Upper lobe of right lung (tissue), 1 donor: ENCODE data around the gene FBF1. TPM values are rescaled to one million over a fixed set of nuclear protein-coding genes. Genes with fewer than 3 reads are reported as not detected.
"Not testable (repeated sequence)": the region's sequence is repeated elsewhere in the genome, so short reads cannot be mapped to it uniquely, and the experiment has no call there.

Source experiments
- ATAC-seq: fragments of 200-7000 bp; cut with Tn5 transposase; one replicate; pipeline ENCODE4 v1.9.1; 2020; ENCODE audit warnings: mild to moderate bottlenecking, moderate library complexity
- DNase-seq: peaks from one replicate; pipeline ENCODE4 v3.0.0-alpha.2; 2020
- H3K27ac ChIP-seq: fragments of 200-600 bp; one replicate; pipeline ENCODE4 v1.8.0; 2022
- H3K27me3 ChIP-seq: fragments of 200-600 bp; one replicate; pipeline ENCODE4 v1.8.0; 2022; ENCODE audit warnings: mild to moderate bottlenecking
- H3K36me3 ChIP-seq: fragments of 200-600 bp; one replicate; pipeline ENCODE4 v1.8.0; 2022
- H3K4me1 ChIP-seq: fragments of 200-600 bp; one replicate; pipeline ENCODE4 v1.8.0; 2022
- H3K4me3 ChIP-seq: fragments of 200-600 bp; one replicate; pipeline ENCODE4 v1.8.0; 2022; ENCODE audit warnings: mild to moderate bottlenecking
- H3K9me3 ChIP-seq: fragments of 200-600 bp; one replicate; pipeline ENCODE4 v1.8.0; 2022
- CTCF ChIP-seq: fragments of 200-600 bp; IDR thresholded peaks from one replicate; pipeline ENCODE4 v1.8.0; 2022; ENCODE audit warnings: antibody characterized with exemption
- intact Hi-C: fragments of 100-400 bp; cut with DNase I; formaldehyde crosslinking; loops from one replicate; pipeline ENCODE4 v1.11.0; 2022
- total RNA-seq: library from RNA; stranded (reverse); fragmentation: NEBNext Ultra II Directional; extraction: Animal tissue kit (Norgen Biotek cat#: 25700); gene quantifications from one replicate; pipeline ENCODE4 v1.2.1, GENCODE V29; 2021
- donor health status: DM: no; HTN: yes; CAD: no; lungs with severe emphysema.

The FBF1 gene
- total RNA-seq, 1 donor from 2014 or later = 11.3 TPM

DNA sequence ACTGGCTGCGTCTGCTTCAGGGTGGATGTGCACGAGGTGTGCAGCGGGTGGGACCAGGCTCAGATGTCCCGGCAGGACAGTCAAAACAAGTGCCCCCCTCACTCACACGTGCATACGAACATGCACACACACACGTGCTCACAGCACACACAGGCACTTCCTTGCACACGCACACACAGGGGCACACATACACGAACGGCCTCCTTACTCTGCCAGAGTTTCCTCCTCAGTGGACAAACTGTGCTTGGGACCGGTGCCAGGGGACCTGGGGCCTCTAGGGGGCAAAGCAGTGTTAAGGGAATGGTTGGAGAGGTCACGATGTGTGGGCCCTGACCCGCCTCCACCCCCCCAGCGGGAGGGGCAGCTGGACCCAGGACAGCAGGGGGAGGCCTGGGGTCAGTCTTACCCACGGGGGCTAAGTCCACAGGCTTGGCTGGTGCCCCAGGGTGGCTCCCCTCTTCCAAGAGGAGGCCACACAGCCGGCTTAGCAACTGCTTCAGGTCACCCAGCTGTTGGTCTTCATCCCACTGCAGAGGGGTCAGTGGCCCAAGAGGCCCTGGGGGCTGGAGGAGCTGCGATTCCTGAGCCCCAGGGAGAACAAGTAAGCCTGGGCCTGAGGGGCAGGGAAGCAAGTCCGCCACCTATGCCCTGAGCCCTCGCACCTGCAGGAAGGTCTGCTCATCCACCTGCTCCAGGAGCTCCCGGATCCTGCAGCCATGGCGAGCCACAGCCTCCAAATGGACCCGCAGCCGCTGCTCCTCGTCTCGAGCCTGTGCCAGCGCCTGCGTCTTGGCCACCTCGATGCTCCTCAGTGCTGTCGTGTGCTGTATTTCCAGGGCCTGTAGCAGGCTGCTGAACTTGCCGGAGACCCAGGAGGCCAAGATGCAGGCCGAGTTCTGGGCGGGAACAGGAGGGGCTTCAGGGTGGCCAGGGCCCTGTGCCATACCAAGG lies 49.0 kb downstream of the FBF1 start:
- Histone ChIP-seq H3K4me1 (peaks cover 13% of the 10 kb centered on the region), H3K9me3 (no peaks in the 10 kb centered on the region), H3K36me3 (peaks cover 30% of the 10 kb centered on the region), H3K27ac (no peak overlapping the region), H3K4me3 (no peak overlapping the region), H3K27me3 (no peaks in the 10 kb centered on the region)
- DNase-seq (peak; percentile 64), ATAC-seq (no peak)
- intact Hi-C loops = no loop called here
- no peak for TF ChIP-seq CTCF

GRCh38 chr17:75891022-75891604 lies 49.7 kb downstream of the FBF1 start:
- DNase-seq = peak; percentile 63
- intact Hi-C loops = no loop called here
- no peaks in the 10 kb centered on the region for H3K9me3 ChIP-seq
- TF ChIP-seq CTCF = no peak
- H3K36me3 ChIP-seq = peaks cover 30% of the 10 kb centered on the region
- H3K4me3 ChIP-seq = no peak overlapping the region
- peaks cover 13% of the 10 kb centered on the region for H3K4me1 ChIP-seq
- no peak overlapping the region for H3K27ac ChIP-seq
- no peaks in the 10 kb centered on the region for H3K27me3 ChIP-seq
- ATAC-seq = no peak

DNA sequence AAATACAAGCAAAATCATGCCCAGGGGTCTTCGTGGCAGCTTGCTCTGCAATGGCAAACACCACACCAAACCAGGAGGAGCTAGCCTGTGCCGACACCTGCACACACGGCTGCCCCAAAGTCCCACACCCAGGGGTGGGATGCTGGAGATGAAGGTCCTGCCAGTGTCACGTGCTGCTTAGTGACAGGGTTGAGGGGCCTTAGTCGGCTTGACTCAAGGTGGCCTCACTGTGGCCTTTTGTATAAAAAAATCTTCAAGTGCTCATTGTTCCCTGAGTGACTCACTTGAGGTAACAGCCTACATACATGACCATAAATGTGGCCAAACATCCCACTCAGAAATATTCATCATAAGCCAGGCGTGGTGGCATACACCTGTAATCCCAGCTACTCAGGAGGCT lies 51.4 kb downstream of the FBF1 start:
- no peak for TF ChIP-seq CTCF
- intact Hi-C loops = no loop called here
- H3K9me3 ChIP-seq = no peaks in the 10 kb centered on the region
- ATAC-seq (no peak), DNase-seq (no peak)
- H3K4me3 ChIP-seq = no peak overlapping the region
- H3K27me3 ChIP-seq = no peaks in the 10 kb centered on the region
- peaks cover 30% of the 10 kb centered on the region for H3K36me3 ChIP-seq
- H3K27ac ChIP-seq = no peak overlapping the region
- no peaks in the 10 kb centered on the region for H3K4me1 ChIP-seq

- Histone ChIP-seq H3K27ac (no peak overlapping the region), H3K4me1 (no peaks in the 10 kb centered on the region), H3K27me3 (no peaks in the 10 kb centered on the region), H3K4me3 (no peak overlapping the region), H3K9me3 (no peaks in the 10 kb centered on the region), H3K36me3 (peaks cover 30% of the 10 kb centered on the region)
- DNase-seq = no peak
- no peak for ATAC-seq
- intact Hi-C loops = no loop called here
- no peak for TF ChIP-seq CTCF
Observed at GRCh38 chr17:75888484-75888883, 52.4 kb downstream of the FBF1 start.

DNA sequence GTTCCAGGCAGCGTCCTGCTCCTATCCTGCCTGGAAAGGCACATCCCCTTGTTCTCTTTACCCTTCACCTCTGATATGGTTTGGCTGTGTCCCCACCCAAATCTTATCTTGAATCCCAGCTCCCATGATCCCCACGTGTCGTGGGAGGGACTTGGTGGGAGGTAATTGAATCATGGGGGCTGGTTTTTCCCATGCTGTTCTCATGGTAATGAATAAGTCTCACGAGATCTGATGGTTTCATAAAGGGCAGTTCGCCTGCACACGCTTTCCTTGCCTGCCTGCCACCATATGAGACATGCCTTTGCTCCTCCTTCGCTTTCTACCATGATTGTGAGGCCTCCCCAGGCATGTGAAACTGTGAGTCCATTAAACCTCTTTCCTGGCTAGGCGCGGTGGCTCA lies 55.0 kb downstream of the FBF1 start:
- H3K27ac ChIP-seq, H3K4me1 ChIP-seq, H3K4me3 ChIP-seq, H3K27me3 ChIP-seq, H3K9me3 ChIP-seq, ATAC-seq, intact Hi-C loops, DNase-seq: not testable (repeated sequence)
- peaks cover 16% of the 10 kb centered on the region for H3K36me3 ChIP-seq

DNA sequence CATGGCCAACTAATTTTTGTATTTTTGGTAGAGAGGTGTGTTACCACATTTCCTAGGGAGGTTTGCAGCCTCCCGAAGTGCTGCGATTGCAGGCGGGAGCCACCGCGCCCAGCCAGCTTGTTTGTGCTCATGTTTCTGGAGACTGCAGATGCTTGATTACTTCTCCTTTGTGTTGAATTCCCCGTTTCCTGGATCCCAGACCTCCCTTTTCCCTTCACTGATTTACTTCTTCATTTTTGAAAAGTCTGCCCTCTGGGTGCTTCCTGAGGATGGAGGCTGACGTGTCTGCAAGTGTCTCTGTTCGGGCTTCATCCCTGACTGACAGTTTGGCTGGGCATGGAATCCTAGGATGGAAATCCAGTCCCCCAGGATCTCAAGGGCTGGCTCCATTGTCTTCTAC lies 55.4 kb downstream of the FBF1 start:
- no peaks in the 10 kb centered on the region for H3K4me1 ChIP-seq
- no peak for DNase-seq
- intact Hi-C loops = no loop called here
- no peaks in the 10 kb centered on the region for H3K9me3 ChIP-seq
- no peak for ATAC-seq
- no peak overlapping the region for H3K4me3 ChIP-seq
- H3K27me3 ChIP-seq = no peaks in the 10 kb centered on the region
- no peak for TF ChIP-seq CTCF
- no peak overlapping the region for H3K27ac ChIP-seq
- peaks cover 13% of the 10 kb centered on the region for H3K36me3 ChIP-seq
